ENCODE measurements around the gene NFASC. TPM values are rescaled to one million over a fixed set of nuclear protein-coding genes. Genes with fewer than 3 reads are reported as not detected.

The NFASC gene
- total RNA-seq, 4 donors from 2014 or later, result 7.9 to 68.7 (median 32.7) TPM

GRCh38 chr1:205044741-205045140 is 174.1 kb downstream of the NFASC start:
- H3K9me3 ChIP-seq, result no peaks in the 10 kb centered on the region
- no peaks in the 10 kb centered on the region for H3K36me3 ChIP-seq
- intact Hi-C loops (cut with DNase I; ENCODE audit: low total_unique reads), result no loop called here
- no peak for DNase-seq
- no peaks in the 10 kb centered on the region for H3K27me3 ChIP-seq
- no peak for TF ChIP-seq CTCF (IDR thresholded peaks at IDR 0.05)
- no peak for TF ChIP-seq POLR2A (IDR thresholded peaks at IDR 0.05)
- H3K4me1 ChIP-seq, result peaks cover 0 to 4% of the 10 kb centered on the region in 2 donors
- no peak overlapping the region for H3K27ac ChIP-seq
- no peak overlapping the region for H3K4me3 ChIP-seq

GRCh38 chr1:205045146-205045545 is 174.5 kb downstream of the NFASC start:
- Histone ChIP-seq H3K36me3 (no peaks in the 10 kb centered on the region), H3K4me1 (peaks cover 0 to 4% of the 10 kb centered on the region in 2 donors), H3K27ac (no peak overlapping the region), H3K4me3 (no peak overlapping the region), H3K27me3 (no peaks in the 10 kb centered on the region), H3K9me3 (no peaks in the 10 kb centered on the region)
- DNase-seq, result no peak
- no peak for TF ChIP-seq CTCF (IDR thresholded peaks at IDR 0.05)
- intact Hi-C loops (cut with DNase I; ENCODE audit: low total_unique reads), result no loop called here

DNA sequence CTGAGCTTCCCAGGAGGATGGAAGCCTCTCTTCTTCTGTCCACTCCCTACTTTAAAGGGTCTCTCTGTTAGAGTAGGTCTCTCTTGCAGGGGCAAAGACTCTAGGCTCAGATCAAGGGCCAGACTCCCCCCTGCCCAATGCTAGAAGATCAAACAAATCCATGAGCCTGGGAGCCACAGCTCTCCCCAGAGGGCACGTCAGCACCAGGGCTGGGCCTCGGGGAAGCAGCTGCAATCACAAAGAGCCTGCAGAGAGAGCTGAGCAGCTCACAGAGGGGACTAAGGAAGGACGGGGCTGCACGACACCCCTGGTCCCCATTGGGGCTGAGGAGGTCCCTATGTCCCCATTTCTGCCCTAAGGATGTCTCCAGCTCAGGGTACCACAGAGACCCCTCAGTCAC is 176.2 kb downstream of the NFASC start:
- intact Hi-C loops (cut with DNase I; ENCODE audit: low total_unique reads), result no loop called here
- peaks cover 0 to 4% of the 10 kb centered on the region in 2 donors for H3K4me1 ChIP-seq
- no peaks in the 10 kb centered on the region for H3K36me3 ChIP-seq
- no peaks in the 10 kb centered on the region for H3K27me3 ChIP-seq
- no peak for TF ChIP-seq CTCF (IDR thresholded peaks at IDR 0.05)
- no peak for TF ChIP-seq POLR2A (IDR thresholded peaks at IDR 0.05)
- H3K9me3 ChIP-seq, result no peaks in the 10 kb centered on the region
- DNase-seq, result no peak
- no peak overlapping the region for H3K27ac ChIP-seq
- no peak overlapping the region for H3K4me3 ChIP-seq

DNA sequence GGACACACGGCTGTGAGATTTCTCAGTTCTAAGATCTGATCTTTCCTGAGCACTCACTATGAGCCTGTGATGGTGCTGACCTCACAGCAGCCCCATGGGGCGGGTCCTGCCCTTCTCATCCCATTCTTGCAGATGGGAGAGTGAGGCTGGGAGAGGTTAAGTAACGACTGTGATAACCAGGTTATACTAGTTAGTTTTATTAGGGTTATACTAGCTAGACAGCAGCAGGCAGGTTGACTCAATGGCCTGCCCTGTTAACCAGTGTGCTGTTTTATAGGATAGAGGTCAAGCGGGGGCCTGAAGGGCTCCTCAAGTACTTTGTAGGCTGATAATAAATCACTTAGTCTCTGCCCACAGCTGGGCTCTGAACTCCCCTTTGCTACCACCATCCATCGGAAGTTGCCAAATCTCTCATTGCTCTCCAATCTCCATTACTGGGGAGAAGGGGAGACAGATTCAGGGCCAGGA is 177.1 kb downstream of the NFASC start:
- no peak for DNase-seq
- Histone ChIP-seq H3K9me3 (no peaks in the 10 kb centered on the region), H3K4me1 (peaks cover 0 to 4% of the 10 kb centered on the region in 2 donors), H3K27ac (no peak overlapping the region), H3K36me3 (no peaks in the 10 kb centered on the region), H3K27me3 (no peaks in the 10 kb centered on the region), H3K4me3 (no peak overlapping the region)
- no peak for TF ChIP-seq CTCF (IDR thresholded peaks at IDR 0.05)
- no peak for TF ChIP-seq POLR2A (IDR thresholded peaks at IDR 0.05)
- intact Hi-C loops (cut with DNase I; ENCODE audit: low total_unique reads), result no loop called here

- no peaks in the 10 kb centered on the region for H3K27me3 ChIP-seq
- no peaks in the 10 kb centered on the region for H3K9me3 ChIP-seq
- H3K36me3 ChIP-seq, result no peaks in the 10 kb centered on the region
- no peak overlapping the region for H3K27ac ChIP-seq
- H3K4me3 ChIP-seq, result no peak overlapping the region
- DNase-seq, result no peak
- intact Hi-C loops (cut with DNase I; ENCODE audit: low total_unique reads), result no loop called here
- H3K4me1 ChIP-seq, result no peaks in the 10 kb centered on the region
- no peak for TF ChIP-seq POLR2A (IDR thresholded peaks at IDR 0.05)
These were observed 177.7 kb downstream of the NFASC start for GRCh38 chr1:205048382-205048781.

DNA sequence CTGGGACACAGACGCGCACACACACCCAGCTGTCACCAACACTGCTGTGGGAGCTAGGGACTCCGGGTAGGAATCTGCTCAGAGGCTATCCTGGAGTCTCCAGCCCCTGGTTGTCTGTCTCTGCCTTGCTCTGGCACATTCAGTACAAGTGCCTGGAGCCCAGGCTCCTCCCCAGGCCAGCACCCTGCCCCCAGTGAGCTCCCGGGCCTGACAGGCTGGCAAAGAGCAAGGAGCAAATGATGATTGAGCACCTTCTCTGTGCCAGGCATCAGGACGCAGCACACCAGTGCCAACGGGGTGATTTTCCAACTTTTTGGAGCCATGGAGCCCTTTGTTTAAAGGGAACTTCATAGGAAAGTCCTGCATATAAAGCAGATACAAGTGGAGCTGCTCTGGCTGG is 178.8 kb downstream of the NFASC start:
- Histone ChIP-seq H3K27ac (no peak overlapping the region), H3K9me3 (no peaks in the 10 kb centered on the region), H3K27me3 (no peaks in the 10 kb centered on the region), H3K4me1 (no peaks in the 10 kb centered on the region), H3K36me3 (no peaks in the 10 kb centered on the region), H3K4me3 (no peak overlapping the region)
- no peak for DNase-seq
- intact Hi-C loops (cut with DNase I; ENCODE audit: low total_unique reads), result no loop called here
- no peak for TF ChIP-seq POLR2A (IDR thresholded peaks at IDR 0.05)
- no peak for TF ChIP-seq CTCF (IDR thresholded peaks at IDR 0.05)
